HepG2 (cell line): ENCODE data around the gene HSD3B7. TPM values are rescaled to one million over a fixed set of nuclear protein-coding genes. Genes with fewer than 3 reads are reported as not detected.
A peak's percentile ranks its signal among the peaks of the same experiment; 100 is the strongest.

Source experiments
- ARNT2 ChIP-seq: sonication (generic); formaldehyde crosslinking; IDR thresholded peaks from 2 replicates; pipeline ENCODE4 v1.8.0; 2022; ENCODE audit warnings: mild to moderate bottlenecking, low read depth, missing genetic modification reagents, moderate library complexity
- BRCA1 ChIP-seq: sonication (generic); formaldehyde crosslinking; IDR thresholded peaks from 2 replicates; pipeline ENCODE4 v1.4.0; 2020; ENCODE audit warnings: missing genetic modification reagents
- CHD2 ChIP-seq: IDR thresholded peaks from 2 replicates; pipeline ENCODE4 v1.6.1; 2011; ENCODE audit warnings: low read depth, low read length, improper control_type of control experiment
- HIVEP1 ChIP-seq: sonication (generic); formaldehyde crosslinking; IDR thresholded peaks from 2 replicates; pipeline ENCODE4 v1.4.0; 2020; ENCODE audit warnings: mild to moderate bottlenecking, missing genetic modification reagents
- NFYB ChIP-seq: sonication (generic); formaldehyde crosslinking; IDR thresholded peaks from 2 replicates; pipeline ENCODE4 v1.4.0; 2020; ENCODE audit warnings: missing genetic modification reagents
- NR1H2 ChIP-seq: sonication (generic); formaldehyde crosslinking; IDR thresholded peaks from 2 replicates; pipeline ENCODE4 v1.8.1; 2022; ENCODE audit warnings: low read depth, missing genetic modification reagents, borderline replicate concordance
- NR2F2 ChIP-seq: IDR thresholded peaks from 2 replicates; pipeline ENCODE4 v1.6.1; 2012; ENCODE audit warnings: low read depth, inconsistent platforms, borderline replicate concordance
- TBP ChIP-seq: sonication (generic); formaldehyde crosslinking; IDR thresholded peaks from 2 replicates; pipeline ENCODE4 v1.5.0; 2020; ENCODE audit warnings: missing genetic modification reagents
- TCF7 ChIP-seq: sonication (generic); IDR thresholded peaks from 2 replicates; pipeline ENCODE4 v1.6.1; 2016; ENCODE audit warnings: antibody characterized with exemption, low read depth
- WIZ ChIP-seq: sonication (generic); formaldehyde crosslinking; IDR thresholded peaks from 2 replicates; pipeline ENCODE4 v1.5.1; 2020; ENCODE audit warnings: mild to moderate bottlenecking, missing genetic modification reagents
- ZBTB3 ChIP-seq: sonication (generic); formaldehyde crosslinking; IDR thresholded peaks from 2 replicates; pipeline ENCODE4 v1.4.0; 2020; ENCODE audit warnings: low read depth, mild to moderate bottlenecking, moderate library complexity, missing genetic modification reagents, borderline replicate concordance
- ZNF660 ChIP-seq: sonication (generic); formaldehyde crosslinking; IDR thresholded peaks from 2 replicates; pipeline ENCODE4 v1.5.1; 2020; ENCODE audit warnings: mild to moderate bottlenecking, low read depth, missing genetic modification reagents, borderline replicate concordance
- ZNF773 ChIP-seq: sonication (generic); formaldehyde crosslinking; IDR thresholded peaks from 2 replicates; pipeline ENCODE4 v1.4.0; 2020; ENCODE audit warnings: missing genetic modification reagents, borderline replicate concordance
- polyA plus RNA-seq, 8 experiments: library from polyadenylated mRNA; depleted of rRNA in 3 of 8; stranded (reverse) in 7 of 8; unstranded in 1 of 8; fragments of >200 nt; fragmentation: Illumina TruSeq in 4 of 8; extraction: Trizol in 4 of 8; gene quantifications; 2 replicates each; pipeline versions ENCODE4 v1.2.1 to v1.2.3, GENCODE V29; 2011 to 2016; ENCODE audit warnings: low read depth in 4 of 8, missing spikeins in 1 of 8, mixed read lengths in 1 of 8; ENCODE audit not compliant: insufficient read depth in 1 of 8
- total RNA-seq, 5 experiments: library from RNA; depleted of rRNA; stranded (reverse); fragments of >200 nt; fragmentation: Illumina TruSeq; extraction: Trizol; gene quantifications; 2 replicates each; pipeline ENCODE4 v1.2.3, GENCODE V29; 2016; ENCODE audit warnings: low read depth in 1 of 5
- TF ChIP-seq, protein P1 (sequence below): IDR thresholded peaks from 2 replicates; pipeline ENCODE4 v1.6.1; 2016
- TF ChIP-seq, protein P2 (sequence below): IDR thresholded peaks from 2 replicates; pipeline ENCODE4 v1.6.1; 2012; ENCODE audit warnings: inconsistent platforms
- TF ChIP-seq, protein P3 (sequence below): sonication (generic); formaldehyde crosslinking; IDR thresholded peaks from 2 replicates; pipeline ENCODE4 v1.4.0; 2020; ENCODE audit warnings: missing genetic modification reagents, borderline replicate concordance
- TF ChIP-seq, protein P4 (sequence below): sonication (generic); formaldehyde crosslinking; IDR thresholded peaks from 2 replicates; pipeline ENCODE4 v1.4.0; 2020; ENCODE audit warnings: missing genetic modification reagents, mild to moderate bottlenecking, borderline replicate concordance
- TF ChIP-seq, protein P5 (sequence below): sonication (generic); formaldehyde crosslinking; IDR thresholded peaks from 2 replicates; pipeline ENCODE4 v1.4.0; 2020; ENCODE audit warnings: missing genetic modification reagents, low read depth, mild to moderate bottlenecking, borderline replicate concordance

Gene HSD3B7
- total and polyA plus RNA-seq, 2 of the 13 experiments (the other 11 are each of a cell fraction or from before 2014, with no cell fraction given), result 32.9 to 69.7 TPM

DNA sequence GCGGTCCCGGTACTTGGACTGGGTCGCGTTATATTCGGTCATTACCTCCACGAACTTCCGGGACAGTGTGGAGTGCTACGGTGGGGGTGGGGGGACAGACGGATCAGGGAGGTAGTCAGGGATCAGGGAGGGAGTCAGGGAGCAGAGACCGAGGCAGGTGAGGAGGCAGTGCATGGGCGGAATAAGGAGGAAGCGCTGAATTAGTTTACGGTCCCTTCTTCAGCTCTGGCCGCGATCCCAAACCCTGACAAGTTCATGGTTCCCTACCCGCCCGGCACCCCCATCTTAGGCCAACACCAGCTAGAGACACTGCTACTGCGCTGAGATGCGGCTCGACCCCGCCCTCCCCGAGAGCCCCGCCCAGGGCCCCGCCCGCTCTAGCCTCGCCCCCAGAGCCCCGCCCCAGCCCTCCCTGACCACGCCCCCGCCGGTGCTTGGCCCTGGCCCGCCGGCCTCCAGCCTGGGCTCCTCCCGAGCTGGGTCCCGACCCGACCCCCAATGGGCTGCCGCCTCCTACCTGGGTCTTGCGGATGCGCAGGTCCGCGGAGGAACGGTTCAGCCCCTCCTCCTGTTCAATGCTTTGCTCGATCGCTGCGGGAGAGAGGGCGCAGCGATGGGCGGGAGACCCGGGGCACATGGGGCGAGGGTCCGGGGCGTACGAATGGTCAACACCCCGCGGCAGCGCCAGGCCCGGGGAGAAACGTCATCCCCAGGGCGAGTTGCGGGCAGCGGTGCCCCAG lies 12.1 kb downstream of the HSD3B7 start (continued):
- TF ChIP-seq TCF7 (no peak), ARNT2 (CRISPR knock-in tag) (0 out of 2 replicates have a peak, but pooled peaks have one; percentile 47), ZNF660 (CRISPR knock-in tag) (no peak), ZBTB3 (CRISPR knock-in tag) (no peak), TBP (no peak), WIZ (CRISPR knock-in tag) (no peak), HIVEP1 (CRISPR knock-in tag) (peak; percentile 86; the same call in 1 of the 2 replicates), CHD2 (no peak), NR1H2 (no peak), ZNF773 (no peak; the same call in 1 of the 2 replicates), NR2F2 (no peak), NFYB (CRISPR knock-in tag) (no peak; the same call in 1 of the 2 replicates), BRCA1 (CRISPR knock-in tag) (peak; percentile 5; the same call in 1 of the 2 replicates)
- TF ChIP-seq, protein P1, sequence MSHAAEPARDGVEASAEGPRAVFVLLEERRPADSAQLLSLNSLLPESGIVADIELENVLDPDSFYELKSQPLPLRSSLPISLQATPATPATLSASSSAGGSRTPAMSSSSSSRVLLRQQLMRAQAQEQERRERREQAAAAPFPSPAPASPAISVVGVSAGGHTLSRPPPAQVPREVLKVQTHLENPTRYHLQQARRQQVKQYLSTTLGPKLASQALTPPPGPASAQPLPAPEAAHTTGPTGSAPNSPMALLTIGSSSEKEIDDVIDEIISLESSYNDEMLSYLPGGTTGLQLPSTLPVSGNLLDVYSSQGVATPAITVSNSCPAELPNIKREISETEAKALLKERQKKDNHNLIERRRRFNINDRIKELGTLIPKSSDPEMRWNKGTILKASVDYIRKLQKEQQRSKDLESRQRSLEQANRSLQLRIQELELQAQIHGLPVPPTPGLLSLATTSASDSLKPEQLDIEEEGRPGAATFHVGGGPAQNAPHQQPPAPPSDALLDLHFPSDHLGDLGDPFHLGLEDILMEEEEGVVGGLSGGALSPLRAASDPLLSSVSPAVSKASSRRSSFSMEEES (CRISPR knock-in tag), result 0 out of 2 replicates have a peak, but pooled peaks have one; percentile 34
- TF ChIP-seq, protein P2, sequence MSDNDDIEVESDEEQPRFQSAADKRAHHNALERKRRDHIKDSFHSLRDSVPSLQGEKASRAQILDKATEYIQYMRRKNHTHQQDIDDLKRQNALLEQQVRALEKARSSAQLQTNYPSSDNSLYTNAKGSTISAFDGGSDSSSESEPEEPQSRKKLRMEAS, result peak; percentile 64; the same call in 1 of the 2 replicates
- TF ChIP-seq, protein P3, sequence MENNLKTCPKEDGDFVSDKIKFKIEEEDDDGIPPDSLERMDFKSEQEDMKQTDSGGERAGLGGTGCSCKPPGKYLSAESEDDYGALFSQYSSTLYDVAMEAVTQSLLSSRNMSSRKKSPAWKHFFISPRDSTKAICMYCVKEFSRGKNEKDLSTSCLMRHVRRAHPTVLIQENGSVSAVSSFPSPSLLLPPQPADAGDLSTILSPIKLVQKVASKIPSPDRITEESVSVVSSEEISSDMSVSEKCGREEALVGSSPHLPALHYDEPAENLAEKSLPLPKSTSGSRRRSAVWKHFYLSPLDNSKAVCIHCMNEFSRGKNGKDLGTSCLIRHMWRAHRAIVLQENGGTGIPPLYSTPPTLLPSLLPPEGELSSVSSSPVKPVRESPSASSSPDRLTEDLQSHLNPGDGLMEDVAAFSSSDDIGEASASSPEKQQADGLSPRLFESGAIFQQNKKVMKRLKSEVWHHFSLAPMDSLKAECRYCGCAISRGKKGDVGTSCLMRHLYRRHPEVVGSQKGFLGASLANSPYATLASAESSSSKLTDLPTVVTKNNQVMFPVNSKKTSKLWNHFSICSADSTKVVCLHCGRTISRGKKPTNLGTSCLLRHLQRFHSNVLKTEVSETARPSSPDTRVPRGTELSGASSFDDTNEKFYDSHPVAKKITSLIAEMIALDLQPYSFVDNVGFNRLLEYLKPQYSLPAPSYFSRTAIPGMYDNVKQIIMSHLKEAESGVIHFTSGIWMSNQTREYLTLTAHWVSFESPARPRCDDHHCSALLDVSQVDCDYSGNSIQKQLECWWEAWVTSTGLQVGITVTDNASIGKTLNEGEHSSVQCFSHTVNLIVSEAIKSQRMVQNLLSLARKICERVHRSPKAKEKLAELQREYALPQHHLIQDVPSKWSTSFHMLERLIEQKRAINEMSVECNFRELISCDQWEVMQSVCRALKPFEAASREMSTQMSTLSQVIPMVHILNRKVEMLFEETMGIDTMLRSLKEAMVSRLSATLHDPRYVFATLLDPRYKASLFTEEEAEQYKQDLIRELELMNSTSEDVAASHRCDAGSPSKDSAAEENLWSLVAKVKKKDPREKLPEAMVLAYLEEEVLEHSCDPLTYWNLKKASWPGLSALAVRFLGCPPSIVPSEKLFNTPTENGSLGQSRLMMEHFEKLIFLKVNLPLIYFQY, result peak; percentile 97
- TF ChIP-seq, protein P4, sequence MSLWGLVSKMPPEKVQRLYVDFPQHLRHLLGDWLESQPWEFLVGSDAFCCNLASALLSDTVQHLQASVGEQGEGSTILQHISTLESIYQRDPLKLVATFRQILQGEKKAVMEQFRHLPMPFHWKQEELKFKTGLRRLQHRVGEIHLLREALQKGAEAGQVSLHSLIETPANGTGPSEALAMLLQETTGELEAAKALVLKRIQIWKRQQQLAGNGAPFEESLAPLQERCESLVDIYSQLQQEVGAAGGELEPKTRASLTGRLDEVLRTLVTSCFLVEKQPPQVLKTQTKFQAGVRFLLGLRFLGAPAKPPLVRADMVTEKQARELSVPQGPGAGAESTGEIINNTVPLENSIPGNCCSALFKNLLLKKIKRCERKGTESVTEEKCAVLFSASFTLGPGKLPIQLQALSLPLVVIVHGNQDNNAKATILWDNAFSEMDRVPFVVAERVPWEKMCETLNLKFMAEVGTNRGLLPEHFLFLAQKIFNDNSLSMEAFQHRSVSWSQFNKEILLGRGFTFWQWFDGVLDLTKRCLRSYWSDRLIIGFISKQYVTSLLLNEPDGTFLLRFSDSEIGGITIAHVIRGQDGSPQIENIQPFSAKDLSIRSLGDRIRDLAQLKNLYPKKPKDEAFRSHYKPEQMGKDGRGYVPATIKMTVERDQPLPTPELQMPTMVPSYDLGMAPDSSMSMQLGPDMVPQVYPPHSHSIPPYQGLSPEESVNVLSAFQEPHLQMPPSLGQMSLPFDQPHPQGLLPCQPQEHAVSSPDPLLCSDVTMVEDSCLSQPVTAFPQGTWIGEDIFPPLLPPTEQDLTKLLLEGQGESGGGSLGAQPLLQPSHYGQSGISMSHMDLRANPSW, result no peak; the same call in 1 of the 2 replicates
- TF ChIP-seq, protein P5, sequence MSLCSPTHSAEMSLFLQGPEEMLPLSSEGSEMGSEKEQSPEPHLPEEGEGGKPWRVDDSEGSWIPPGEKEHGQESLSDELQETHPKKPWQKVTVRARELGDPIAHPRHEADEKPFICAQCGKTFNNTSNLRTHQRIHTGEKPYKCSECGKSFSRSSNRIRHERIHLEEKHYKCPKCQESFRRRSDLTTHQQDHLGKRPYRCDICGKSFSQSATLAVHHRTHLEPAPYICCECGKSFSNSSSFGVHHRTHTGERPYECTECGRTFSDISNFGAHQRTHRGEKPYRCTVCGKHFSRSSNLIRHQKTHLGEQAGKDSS (CRISPR knock-in tag), result no peak
